GM12878 (cell line): Measurements from ENCODE around the gene LANCL3. TPM values are rescaled to one million over a fixed set of nuclear protein-coding genes. Genes with fewer than 3 reads are reported as not detected.
"Not testable (repeated sequence)": the region's sequence is repeated elsewhere in the genome, so short reads cannot be mapped to it uniquely, and the experiment has no call there.

Source experiments
- ATAC-seq: fragments of 200-7000 bp; cut with Tn5 transposase; 3 replicates; pipeline ENCODE4 v1.9.1; 2020; ENCODE audit warnings: mild to moderate bottlenecking, moderate library complexity
- Bru-seq: library from RNA; stranded (reverse); fragments of 400-500 nt; gene quantifications from one replicate; lab custom pipeline; 2021; lab: Mats Ljungman, UMichigan
- BruChase-seq, 2 experiments: library from RNA; stranded (reverse); fragments of 400-500 nt; gene quantifications; one replicate each; lab custom pipeline; 2021; lab: Mats Ljungman, UMichigan
- BruUV-seq: library from RNA; stranded (reverse); fragments of 400-500 nt; replicated peaks from 2 replicates; lab custom pipeline; 2021; lab: Mats Ljungman, UMichigan
- CTCF ChIA-PET: fragments of 300-600 bp; sonication (Branson Sonifier 250); formaldehyde crosslinking; extraction: SDS; loops from one replicate; lab custom pipeline; 2021; ENCODE audit warnings: inconsistent platforms; lab: Yijun Ruan, JAX
- POLR2A ChIA-PET: fragments of 350-600 bp; formaldehyde crosslinking; extraction: SDS; loops from one replicate; lab custom pipeline; 2021; ENCODE audit warnings: inconsistent platforms; lab: Charles Lee
- RAD21 ChIA-PET: fragments of 300-600 bp; sonication (Branson Sonifier 250); formaldehyde crosslinking; loops from one replicate; lab custom pipeline; 2023; ENCODE audit warnings: antibody characterized with exemption; ENCODE audit not compliant: unreplicated experiment; lab: Charles Lee
- SMC1A ChIA-PET: fragments of 300-600 bp; sonication (Branson Sonifier 250); formaldehyde crosslinking; loops from one replicate; lab custom pipeline; 2023; ENCODE audit not compliant: unreplicated experiment, uncharacterized antibody; lab: Charles Lee
- DNase-seq: peaks from one replicate; pipeline ENCODE4 v3.0.0-alpha.2; 2011; ENCODE audit warnings: low read depth, low spot score
- FAIRE-seq: peaks from 3 replicates; lab custom pipeline; 2011; peaks lifted over from hg19 to GRCh38; lab: Jason Lieb, UNC
- H2AFZ ChIP-seq: 2 replicates; pipeline ENCODE4 v1.6.0; 2011; ENCODE audit warnings: low read depth, low read length, control low read depth; ENCODE audit not compliant: control insufficient read depth
- H3K27ac ChIP-seq: 2 replicates; pipeline ENCODE4 v1.5.1; 2011; ENCODE audit warnings: control low read depth; ENCODE audit not compliant: control insufficient read depth, insufficient read depth
- H3K27me3 ChIP-seq, 2 experiments: replicated peaks in 1 of 2; 2 replicates each; pipeline versions ENCODE4 v1.6.0 to v1.6.1; 2011; ENCODE audit warnings: low read length in 1 of 2; ENCODE audit not compliant: control insufficient read depth in 2 of 2, insufficient read depth in 2 of 2
- H3K36me3 ChIP-seq, 2 experiments: 2 replicates each; pipeline ENCODE4 v1.5.1; 2011; ENCODE audit warnings: low read length in 1 of 2; ENCODE audit not compliant: control insufficient read depth in 2 of 2, insufficient read depth in 2 of 2
- H3K4me1 ChIP-seq: 2 replicates; pipeline ENCODE4 v1.6.1; 2011; ENCODE audit warnings: mild to moderate bottlenecking, low read length, moderate library complexity, mixed read lengths; ENCODE audit not compliant: control insufficient read depth, insufficient read depth
- H3K4me2 ChIP-seq: 2 replicates; pipeline ENCODE4 v1.6.0; 2011; ENCODE audit warnings: control low read depth; ENCODE audit not compliant: control insufficient read depth, insufficient read depth
- H3K4me3 ChIP-seq: fragments of 200-600 bp; sonication (generic); 2 replicates; pipeline ENCODE4 v1.5.1; 2016
- H3K79me2 ChIP-seq: 2 replicates; pipeline ENCODE4 v1.6.0; 2011; ENCODE audit warnings: low read length; ENCODE audit not compliant: control insufficient read depth, insufficient read depth
- H3K9ac ChIP-seq: 2 replicates; pipeline ENCODE4 v1.8.0; 2011; ENCODE audit warnings: low read length, control low read depth, mixed read lengths; ENCODE audit not compliant: control insufficient read depth, insufficient read depth
- H3K9me3 ChIP-seq: replicated peaks from 3 replicates; pipeline ENCODE4 v1.5.1; 2011; ENCODE audit warnings: mild to moderate bottlenecking, low read length; ENCODE audit not compliant: control insufficient read depth, insufficient read depth
- H4K20me1 ChIP-seq: 2 replicates; pipeline ENCODE4 v1.6.0; 2011; ENCODE audit not compliant: control insufficient read depth, insufficient read depth
- WGBS: methylation state at CpG from one replicate; pipeline ENCODE4 v1.1.6; 2016; ENCODE audit warnings: low lambda C conversion rate; ENCODE audit not compliant: insufficient replicate concordance, insufficient coverage; ENCODE audit errors: missing lambda C conversion rate; 5-methylcytosine and 5-hydroxymethylcytosine counted together
- in situ Hi-C: fragments of 300-500 bp; cut with MboI; formaldehyde crosslinking; loops from 9 replicates; pipeline ENCODE4 v1.14.3; 2018; ENCODE audit warnings: mixed read lengths
- intact Hi-C: fragments of 100-400 bp; cut with micrococcal nuclease; formaldehyde crosslinking; loops from one replicate; pipeline ENCODE4 v1.14.2; 2022; ENCODE audit not compliant: unreplicated experiment
- long read RNA-seq, 2 experiments: library from polyadenylated mRNA; unstranded; transcript quantifications; one replicate each; pipeline ENCODE4 v2.0.0, GENCODE V29; 2019 to 2020
- polyA minus RNA-seq, 3 experiments: library from RNA; depleted of rRNA, polyadenylated mRNA; stranded (reverse); fragments of >200 nt; gene quantifications; 2 replicates each; pipeline ENCODE4 v1.2.3, GENCODE V29; 2011
- polyA plus RNA-seq, 11 experiments: library from polyadenylated mRNA; depleted of rRNA in 4 of 11; unstranded in 6 of 11; stranded (reverse) in 5 of 11; fragments of >200 nt; fragmentation: Nextera tagmentation in 4 of 11; fragmentation: Illumina TruSeq in 1 of 11; extraction: Ambion mirVana in 4 of 11; extraction: Trizol in 1 of 11; gene quantifications; 1 replicate in 1 of 11; 2 replicates in 10 of 11; pipeline versions ENCODE4 v1.2.1 to v1.2.3, GENCODE V29; 2011 to 2016; ENCODE audit warnings: inconsistent platforms in 2 of 11, missing spikeins in 2 of 11, low read depth in 1 of 11
- total RNA-seq, 4 experiments: library from RNA; depleted of rRNA in 3 of 4; stranded (reverse); fragments of >200 nt in 3 of 4; fragmentation: Illumina TruSeq in 1 of 4; extraction: Trizol in 1 of 4; gene quantifications; 2 replicates each; pipeline versions ENCODE4 v1.2.1 to v1.2.3, GENCODE V29; 2013 to 2021

Gene LANCL3
- total RNA-seq (2013; cell fraction: nucleolus; rRNA removed): not detected in 2 replicates
- total RNA-seq (2014; rRNA removed) (not detected in 2 replicates), total RNA-seq (2014; rRNA removed; fragmentation: Illumina TruSeq; extraction: Trizol) (not detected in 2 replicates), total RNA-seq (2021) (not detected in 2 replicates), polyA plus RNA-seq (2011; rRNA removed) (not detected in 2 replicates), polyA plus RNA-seq (2014; fragmentation: Illumina TruSeq; extraction: Trizol) (not detected in 2 replicates), polyA plus RNA-seq (2014; fragmentation: Nextera tagmentation; extraction: Ambion mirVana) (not detected), polyA plus RNA-seq (2014; rRNA removed) (not detected in 2 replicates), polyA plus RNA-seq (2016; fragmentation: Nextera tagmentation; extraction: Ambion mirVana) (not detected), polyA minus RNA-seq (2011; rRNA and poly(A)+ RNA removed) (not detected in 2 replicates), Bru-seq, nascent RNA (not detected), BruChase-seq, experiment 1, labeled RNA remaining after a 6-hour chase (not detected), BruChase-seq, experiment 2, labeled RNA remaining after a 2-hour chase (not detected)
- polyA plus RNA-seq (2011; ENCODE audit: low read depth): not detected
- not detected in 2 replicates for polyA plus RNA-seq (2011; cell fraction: cytosol; rRNA removed)
- polyA plus RNA-seq (2011; cell fraction: nucleus; rRNA removed): not detected in 2 replicates
- not detected in 2 replicates for polyA plus RNA-seq (2012)
- polyA minus RNA-seq (2011; cell fraction: cytosol; rRNA and poly(A)+ RNA removed): not detected in 2 replicates
- not detected in 2 replicates for polyA minus RNA-seq (2011; cell fraction: nucleus; rRNA and poly(A)+ RNA removed)
- long read RNA-seq, experiment 1: 0 reads
- long read RNA-seq, experiment 2: 0 reads

GRCh38 chrX:37571426-37572107 is at the start of gene LANCL3:
Gene LANCL3, plus strand, starts transcription at chrX:37571661. Its CDS starts 210 bp downstream, at chrX:37571871.
- H3K9me3 ChIP-seq, H2AFZ ChIP-seq, H3K4me1 ChIP-seq, BruUV-seq, H3K79me2 ChIP-seq, H3K4me2 ChIP-seq, H3K36me3 ChIP-seq, H3K27me3 ChIP-seq, in situ Hi-C loops, DNase-seq, RAD21 ChIA-PET, H3K9ac ChIP-seq, H3K27ac ChIP-seq, SMC1A ChIA-PET, FAIRE-seq, ATAC-seq, H4K20me1 ChIP-seq, intact Hi-C loops, H3K4me3 ChIP-seq, POLR2A ChIA-PET, CTCF ChIA-PET: not testable (repeated sequence)
- 27% methylated on average over 28 of the region's 68 CpGs for WGBS

DNA sequence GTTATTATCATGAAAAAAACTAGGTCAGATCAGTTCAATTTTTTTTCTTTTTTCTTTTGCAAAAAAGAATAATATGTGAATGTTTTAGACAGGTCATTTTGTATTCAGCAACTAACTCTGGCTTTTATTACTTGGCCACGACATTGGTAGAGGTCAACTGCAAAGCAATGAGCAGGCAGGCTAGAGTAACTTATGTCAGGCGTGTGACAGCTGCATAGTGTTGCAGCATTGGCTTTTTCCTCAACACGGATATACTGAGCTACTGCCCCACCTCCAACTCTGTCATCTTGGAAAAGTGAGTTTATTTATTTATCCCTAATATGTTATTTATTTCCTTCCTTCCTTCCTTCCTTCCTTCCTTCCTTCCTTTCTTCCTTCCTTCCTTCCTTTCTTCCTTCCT is 47.8 kb upstream of the LANCL3 start:
- POLR2A ChIA-PET, H3K27ac ChIP-seq, H3K4me1 ChIP-seq, H3K9ac ChIP-seq, DNase-seq, H4K20me1 ChIP-seq, H3K4me2 ChIP-seq, FAIRE-seq, H3K36me3 ChIP-seq, ATAC-seq, BruUV-seq, H3K79me2 ChIP-seq, RAD21 ChIA-PET, H3K27me3 ChIP-seq, intact Hi-C loops, H3K9me3 ChIP-seq, SMC1A ChIA-PET, CTCF ChIA-PET, H3K4me3 ChIP-seq, H2AFZ ChIP-seq: not testable (repeated sequence)
- in situ Hi-C loops: loop anchor here (25.0 kb wide), 1 partner anchor 639 kb away; no protein-coding TSS in a partner anchor
- WGBS: 29% methylated on average over 3 of the region's 3 CpGs
